Activated CD4-positive, alpha-beta T cell treated with anti-CD3 and anti-CD28 coated beads, Interleukin-2, amount 50 U/mL, for 4 hours (primary cell): Measurements from ENCODE around the gene FYB2.

Source experiments
- DNase-seq, 2 experiments: peaks; one replicate each; pipeline ENCODE4 v3.0.0-alpha.2; 2020

Gene FYB2, protein sequence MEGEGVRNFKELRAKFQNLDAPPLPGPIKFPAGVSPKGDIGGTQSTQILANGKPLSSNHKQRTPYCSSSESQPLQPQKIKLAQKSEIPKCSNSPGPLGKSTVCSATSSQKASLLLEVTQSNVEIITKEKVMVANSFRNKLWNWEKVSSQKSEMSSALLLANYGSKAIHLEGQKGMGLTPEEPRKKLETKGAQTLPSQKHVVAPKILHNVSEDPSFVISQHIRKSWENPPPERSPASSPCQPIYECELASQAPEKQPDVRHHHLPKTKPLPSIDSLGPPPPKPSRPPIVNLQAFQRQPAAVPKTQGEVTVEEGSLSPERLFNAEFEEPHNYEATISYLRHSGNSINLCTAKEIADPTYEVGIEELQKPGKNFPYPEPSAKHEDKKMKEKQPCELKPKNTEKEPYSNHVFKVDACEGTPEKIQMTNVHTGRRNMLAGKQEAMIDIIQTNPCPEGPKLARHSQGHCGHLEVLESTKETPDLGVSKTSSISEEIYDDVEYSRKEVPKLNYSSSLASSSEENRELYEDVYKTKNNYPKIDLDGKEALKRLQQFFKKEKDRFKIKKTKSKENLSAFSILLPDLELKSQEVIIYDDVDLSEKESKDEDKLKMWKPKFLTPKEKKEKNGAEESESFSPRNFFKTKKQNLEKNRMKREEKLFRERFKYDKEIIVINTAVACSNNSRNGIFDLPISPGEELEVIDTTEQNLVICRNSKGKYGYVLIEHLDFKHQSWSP

DNA sequence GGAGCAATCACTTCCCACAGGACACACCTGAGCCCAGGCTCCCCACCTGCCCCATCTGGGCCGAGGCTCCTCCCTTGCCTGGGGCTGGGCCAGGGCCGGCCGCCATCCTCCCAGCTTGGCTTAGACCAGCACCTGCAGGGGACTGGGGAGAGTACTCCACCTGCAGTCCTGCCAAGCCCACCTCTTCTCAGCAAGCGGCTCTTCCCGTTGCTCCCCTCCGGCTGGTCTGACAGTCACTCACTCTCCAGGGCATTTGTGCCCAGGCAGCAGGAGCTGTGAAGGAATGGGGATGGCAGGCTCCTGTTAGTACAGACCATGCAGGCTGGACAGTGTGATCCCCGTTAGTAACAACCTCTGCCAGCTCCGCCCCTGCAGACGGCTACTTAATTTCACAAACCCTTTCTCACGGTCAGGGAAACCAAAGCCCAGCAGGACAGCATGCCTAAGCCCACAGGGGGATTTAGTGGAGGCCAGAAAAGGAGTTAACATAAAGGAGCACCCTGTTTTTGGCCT lies at the start of gene FYB2:
FYB2 (minus strand) TSS at position 18 of the 513 bp plus-strand sequence. CDS start 114 bp downstream, outside the sequence.
- DNase-seq, result no peak

GRCh38 chr1:56868761-56869160 lies 49.6 kb upstream of the FYB2 start:
- no peak for DNase-seq

DNA sequence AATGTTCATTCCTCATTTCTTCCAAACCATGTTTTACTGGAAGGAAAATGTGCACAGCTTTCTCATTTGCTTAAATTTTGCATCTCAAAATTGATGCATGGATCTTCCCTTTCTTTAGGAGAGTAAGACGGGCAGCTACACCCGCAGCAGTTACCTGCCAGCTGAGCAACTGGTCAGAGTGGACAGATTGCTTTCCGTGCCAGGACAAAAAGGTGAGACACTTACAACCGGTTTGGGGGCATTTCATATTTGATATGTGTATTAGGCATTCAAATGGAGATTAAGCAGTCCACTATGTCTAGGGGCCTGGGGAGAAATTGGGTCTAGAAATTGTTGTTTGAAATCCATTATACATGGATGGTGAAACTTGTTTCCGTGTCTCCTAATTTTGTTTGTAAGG lies 48.3 kb upstream of the FYB2 start:
- no peak for DNase-seq

DNA sequence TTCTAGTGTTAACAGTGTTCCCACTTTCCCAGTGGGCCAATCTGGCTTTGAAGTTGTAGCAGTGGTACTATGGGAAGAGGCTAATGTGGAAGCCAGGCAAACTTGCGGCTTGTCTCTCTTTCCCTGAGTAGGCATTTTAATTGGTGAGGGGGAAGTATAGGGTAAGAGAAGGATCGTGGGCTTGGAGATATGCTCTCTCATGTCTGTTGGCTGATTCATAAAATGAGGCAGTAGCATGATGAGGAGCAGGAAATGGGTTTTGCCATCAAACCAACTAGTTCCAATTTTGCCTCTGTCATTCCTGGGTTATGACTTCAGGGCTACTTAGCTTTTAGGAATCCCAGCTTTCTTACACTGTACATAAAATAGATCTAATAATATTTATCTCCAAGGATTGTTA lies 47.5 kb upstream of the FYB2 start:
- no peak for DNase-seq

GRCh38 chr1:56864430-56864829 lies 45.2 kb upstream of the FYB2 start:
- DNase-seq, result no peak

DNA sequence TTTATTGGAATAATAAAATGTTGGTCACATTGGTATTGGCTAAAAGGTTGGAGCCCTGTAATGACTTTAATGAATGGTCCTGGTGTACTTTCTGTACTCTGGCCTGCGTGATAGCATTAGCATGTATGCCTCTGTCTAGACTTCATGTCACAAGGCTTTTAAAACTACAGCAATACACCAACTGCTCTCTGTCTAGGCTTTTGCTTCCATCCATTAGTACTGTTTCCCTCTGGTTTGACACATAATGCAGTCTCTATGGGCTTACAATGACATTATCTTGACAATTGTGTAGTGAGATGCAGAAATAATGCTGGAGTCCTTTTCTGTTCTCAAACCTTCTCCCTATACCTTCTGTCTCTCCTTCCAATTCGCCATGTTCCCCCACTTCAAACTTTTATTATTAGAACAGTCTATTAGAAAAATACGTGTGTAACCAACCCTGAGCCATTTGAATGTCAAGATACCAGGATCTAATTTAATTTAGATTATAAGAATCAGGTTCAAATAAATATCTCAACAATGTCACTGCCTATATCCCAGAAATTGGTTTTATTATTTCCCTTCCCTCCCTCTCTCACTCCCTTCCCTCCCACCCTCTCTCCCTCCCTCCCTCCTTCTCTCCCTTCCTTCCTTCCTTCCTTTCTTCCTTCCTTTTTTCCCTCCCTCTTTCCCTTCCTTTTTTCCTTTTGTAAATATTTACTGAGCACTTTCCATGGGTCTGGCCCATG lies 44.2 kb upstream of the FYB2 start:
- DNase-seq, result no peak

DNA sequence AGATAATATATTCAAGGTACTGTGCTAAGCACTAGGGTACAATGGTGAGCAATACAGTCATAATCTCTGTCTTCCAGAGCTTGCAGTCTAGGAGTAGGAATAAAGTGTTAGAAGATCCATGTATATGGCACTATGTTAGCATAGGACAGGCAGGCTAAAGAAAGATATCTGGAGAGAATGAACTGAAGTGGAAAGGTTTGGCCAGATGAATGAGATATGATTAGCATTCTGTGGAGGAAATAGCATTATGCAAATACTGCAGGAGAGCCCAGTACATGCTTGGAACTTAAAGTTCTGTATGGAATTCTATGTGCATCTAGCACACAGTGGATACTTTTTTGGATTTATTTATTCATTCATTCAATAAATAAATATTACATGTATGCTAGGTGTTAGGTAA lies 40.1 kb upstream of the FYB2 start:
- DNase-seq, result no peak

DNA sequence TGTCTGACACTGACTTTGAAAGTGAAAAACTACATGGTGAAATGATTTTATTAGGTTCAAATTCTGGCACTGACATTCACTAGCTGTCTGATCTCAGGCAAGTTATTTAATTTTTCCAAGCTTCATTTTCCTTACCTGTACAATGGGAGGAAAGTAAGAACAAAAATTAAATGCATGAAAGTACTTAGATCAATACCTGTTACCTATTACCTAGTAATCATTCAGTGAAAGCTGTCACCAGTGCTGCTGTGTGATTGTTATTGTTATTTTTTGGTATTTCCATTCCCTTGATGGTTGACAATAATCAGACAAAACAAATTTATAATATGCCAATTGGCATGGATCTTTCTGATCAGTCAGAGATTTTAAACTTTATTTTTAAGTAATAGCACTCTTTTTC lies 37.0 kb upstream of the FYB2 start:
- no peak for DNase-seq

- no peak for DNase-seq
These were observed 36.0 kb upstream of the FYB2 start for GRCh38 chr1:56855190-56855589.

DNA sequence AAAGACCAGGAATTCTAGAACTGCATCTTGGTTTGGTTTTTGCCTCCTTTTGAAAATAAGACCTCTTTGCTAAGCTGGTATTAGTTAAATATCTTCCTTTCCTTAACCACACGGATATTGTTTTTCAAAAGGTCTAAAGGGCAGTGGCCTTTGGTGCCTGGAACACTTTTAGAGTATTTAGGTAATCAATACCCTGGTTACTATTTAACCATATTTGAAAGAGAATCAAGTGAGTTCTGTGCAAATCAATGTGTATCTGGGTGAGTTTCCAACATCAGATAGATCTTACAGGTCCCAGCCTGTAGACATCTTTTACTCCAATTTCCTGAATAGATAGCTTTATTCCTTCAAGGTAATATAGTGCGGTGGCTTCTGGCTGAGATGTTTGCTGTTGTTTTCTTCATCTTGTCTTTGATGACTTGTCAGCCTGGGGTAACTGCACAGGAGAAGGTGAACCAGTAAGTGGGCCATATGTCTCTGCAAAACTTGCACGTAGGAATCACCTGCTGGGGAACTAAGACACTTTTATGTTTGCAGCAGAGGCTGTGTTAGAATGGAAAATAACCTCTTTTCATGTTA lies 35.4 kb upstream of the FYB2 start, which contains the start of gene C8A:
C8A (plus strand) TSS at position 277 of the 579 bp plus-strand sequence; CDS start at position 382, 105 bp downstream.
- DNase-seq, result no peak

GRCh38 chr1:56852476-56852875 lies 33.3 kb upstream of the FYB2 start:
- DNase-seq, result no peak

DNA sequence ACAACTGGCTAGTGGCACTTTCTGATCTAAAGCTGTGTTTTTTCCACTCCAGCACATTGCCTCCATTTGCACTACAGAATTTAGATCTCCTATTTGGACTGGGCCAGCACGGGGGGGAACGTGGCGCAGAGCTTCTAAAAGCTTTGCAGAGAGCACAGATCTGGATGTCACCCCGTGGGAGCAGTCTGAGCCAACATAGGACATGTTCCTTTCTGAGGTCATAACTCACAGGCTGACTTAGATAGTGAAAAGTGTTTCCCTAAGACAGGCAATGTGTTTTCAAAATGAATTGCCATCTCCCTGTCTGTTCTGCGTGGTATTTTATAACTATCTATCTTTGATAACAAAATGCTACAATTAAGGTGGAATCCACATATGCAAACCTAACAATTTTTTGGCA lies 31.7 kb upstream of the FYB2 start:
- DNase-seq, result no peak

GRCh38 chr1:56850411-56850810 lies 31.2 kb upstream of the FYB2 start:
- DNase-seq, result no peak

DNA sequence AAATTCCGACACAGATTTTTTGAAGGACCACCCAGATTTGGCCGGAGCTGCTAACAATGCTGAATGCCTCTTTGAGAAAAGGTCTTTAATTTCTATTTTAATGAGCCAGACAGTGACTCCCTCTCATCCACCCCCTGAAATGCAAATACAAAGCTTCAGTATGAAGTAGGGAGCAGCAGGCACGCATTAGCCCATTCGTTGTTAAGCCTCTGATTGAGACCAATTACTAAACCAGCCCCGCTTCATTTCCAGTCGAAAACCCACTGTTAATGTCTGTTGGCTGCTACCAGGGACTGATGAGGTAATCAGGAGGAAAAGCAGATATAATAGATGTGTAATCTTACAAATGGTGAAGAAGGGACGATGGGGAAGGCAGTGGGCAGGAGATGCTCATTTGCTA lies 30.5 kb upstream of the FYB2 start:
- no peak for DNase-seq

DNA sequence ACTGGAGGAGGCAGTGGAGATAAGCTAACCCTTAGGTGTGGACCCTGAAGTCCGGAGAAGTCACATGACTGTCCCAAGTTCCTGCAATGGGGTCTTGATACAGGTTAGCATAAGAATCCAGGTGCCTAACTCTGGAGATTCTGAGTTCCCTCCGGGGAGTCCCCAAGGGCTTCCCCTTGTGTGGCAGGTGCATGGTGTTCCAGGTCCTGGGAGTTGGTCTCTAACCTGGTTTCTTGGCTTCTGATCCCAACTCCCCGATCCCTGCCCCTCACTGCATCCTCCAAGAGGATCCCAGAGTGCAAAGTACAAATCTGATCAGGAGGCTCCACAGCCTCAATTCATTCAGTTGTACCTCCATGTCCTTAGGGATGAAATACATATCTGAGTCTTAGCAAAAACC lies 26.1 kb upstream of the FYB2 start:
- DNase-seq, result no peak

DNA sequence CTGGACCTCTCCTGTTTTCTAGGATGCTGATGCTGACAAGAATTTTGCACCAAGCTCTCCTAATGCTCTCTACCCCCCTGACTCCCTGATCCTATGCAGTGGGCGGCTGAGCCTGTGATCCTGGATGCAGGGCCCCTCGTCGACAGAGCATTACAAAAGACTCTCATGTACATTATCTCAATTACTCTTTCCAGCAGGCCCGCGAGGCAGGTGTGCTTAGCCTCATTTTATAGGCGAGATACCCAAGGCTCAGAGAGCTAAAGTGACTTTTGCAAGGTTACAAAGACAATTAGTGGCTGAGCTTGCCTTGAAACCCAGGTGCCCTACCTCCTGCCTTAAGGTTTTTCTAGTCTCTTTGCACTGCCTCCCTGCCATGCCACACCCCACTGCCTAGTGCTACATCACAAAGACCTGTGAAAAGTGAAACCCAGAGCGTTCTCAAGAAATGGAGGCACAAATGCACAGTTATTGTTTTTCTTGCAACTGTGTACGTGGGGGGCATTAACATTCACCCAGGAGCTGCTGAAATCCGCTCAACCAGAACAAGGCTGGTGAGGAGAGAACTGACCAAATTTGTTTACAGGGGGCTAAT lies 25.4 kb upstream of the FYB2 start:
- no peak for DNase-seq

DNA sequence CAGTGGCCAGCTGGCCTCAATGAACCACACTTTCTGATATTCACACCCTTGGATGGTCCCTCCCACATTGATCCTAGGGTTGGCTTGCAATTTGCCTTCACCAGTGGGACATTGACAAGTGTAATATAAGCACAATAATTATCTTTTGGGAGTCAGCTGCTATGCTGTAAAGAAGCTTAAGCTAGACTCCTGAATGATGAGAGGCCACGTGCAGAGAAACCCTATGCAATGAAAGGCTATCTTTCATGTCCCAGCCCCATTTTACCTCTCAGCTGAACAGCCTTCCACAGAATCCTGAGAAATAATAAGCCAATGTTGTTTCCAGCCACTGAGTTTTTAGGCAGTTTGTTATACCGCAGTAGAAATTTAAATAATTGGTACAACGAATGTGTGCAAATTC lies 24.3 kb upstream of the FYB2 start:
- DNase-seq, result no peak

- no peak for DNase-seq
These were observed 19.6 kb upstream of the FYB2 start for GRCh38 chr1:56838759-56839158.

DNA sequence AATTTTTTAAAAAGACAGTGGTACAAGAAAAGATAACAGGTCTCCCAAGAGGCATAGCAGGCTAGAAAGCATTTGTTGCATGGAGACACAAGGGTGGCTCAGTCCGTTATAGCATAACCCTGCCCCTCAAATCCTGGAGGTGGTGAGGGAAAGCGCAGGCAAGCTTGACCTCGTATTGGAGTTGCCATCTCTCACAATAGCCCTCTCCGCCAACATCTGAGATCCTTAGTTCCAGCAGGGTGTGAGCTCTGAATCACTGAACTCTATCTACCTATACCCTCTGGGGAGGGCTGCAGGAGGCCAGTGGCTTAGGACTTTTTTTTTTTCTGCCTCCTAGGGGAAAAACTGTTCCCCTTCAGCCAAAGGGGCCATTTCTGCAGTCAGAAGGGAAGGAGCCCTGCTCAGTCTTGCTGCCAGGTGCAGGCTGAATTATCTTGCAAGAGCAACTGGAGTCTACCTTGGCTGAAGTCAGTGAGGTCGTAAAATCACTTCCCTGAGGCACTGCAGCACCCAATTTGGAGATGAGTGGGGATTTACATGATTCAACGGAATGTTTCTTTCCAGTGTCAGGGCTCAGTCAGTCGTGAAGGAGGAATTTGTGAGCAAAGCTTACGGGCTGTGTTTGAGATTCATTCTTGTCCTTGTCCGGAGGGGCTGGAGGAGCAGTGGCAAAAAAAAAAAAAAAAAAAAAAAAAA lies 18.2 kb upstream of the FYB2 start:
- DNase-seq, result no peak

DNA sequence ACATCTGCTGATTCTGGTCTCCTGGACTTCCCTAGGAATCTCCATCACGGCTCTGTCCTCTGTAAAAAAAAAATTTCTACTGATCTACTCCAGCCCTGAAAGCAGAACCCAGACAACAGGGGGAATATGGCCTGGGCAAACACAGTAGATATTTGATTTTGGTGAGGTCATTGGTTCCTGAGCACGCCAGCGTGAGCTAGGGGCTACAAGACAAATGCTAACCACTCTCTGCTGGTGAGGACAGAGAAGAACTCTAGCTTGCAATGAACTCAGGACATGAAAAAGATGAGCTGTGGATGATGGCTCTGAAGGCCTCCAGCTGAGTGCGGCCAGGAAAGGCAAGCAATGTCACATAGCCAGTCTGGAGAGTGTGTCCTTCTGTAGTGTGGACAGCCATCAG lies 17.2 kb upstream of the FYB2 start:
- no peak for DNase-seq

DNA sequence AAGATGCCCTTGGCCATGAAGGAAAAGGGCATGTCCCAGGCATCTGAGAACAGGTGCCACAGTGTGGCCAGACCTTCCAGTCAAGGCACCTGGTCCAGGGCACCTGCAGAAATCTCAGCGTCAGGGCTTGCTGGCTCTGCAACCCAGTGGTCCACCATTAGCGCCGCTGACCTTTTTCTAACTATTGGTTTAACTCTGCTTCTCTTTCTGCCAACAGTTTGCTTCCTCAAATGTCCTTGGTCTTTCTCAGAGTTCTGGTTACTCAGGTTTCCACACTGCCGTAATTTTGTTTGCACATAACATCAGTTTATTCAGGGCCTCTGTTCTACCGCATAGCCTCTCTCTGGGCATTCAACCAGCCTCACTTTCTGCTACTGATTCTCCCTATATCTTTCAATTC lies 16.5 kb upstream of the FYB2 start:
- DNase-seq, result no peak
